HG02943 (cell line): ENCODE measurements around the gene AGPAT4.
"Not testable (repeated sequence)": the region's sequence is repeated elsewhere in the genome, so short reads cannot be mapped to it uniquely, and the experiment has no call there.

Source experiments
- ATAC-seq: cut with Tn5 transposase; IDR thresholded peaks from one replicate; pipeline ENCODE4 v1.9.1; 2021; ENCODE audit warnings: mild to moderate bottlenecking, low read depth, moderate library complexity; ENCODE audit not compliant: unreplicated experiment

AGPAT4 gene

DNA sequence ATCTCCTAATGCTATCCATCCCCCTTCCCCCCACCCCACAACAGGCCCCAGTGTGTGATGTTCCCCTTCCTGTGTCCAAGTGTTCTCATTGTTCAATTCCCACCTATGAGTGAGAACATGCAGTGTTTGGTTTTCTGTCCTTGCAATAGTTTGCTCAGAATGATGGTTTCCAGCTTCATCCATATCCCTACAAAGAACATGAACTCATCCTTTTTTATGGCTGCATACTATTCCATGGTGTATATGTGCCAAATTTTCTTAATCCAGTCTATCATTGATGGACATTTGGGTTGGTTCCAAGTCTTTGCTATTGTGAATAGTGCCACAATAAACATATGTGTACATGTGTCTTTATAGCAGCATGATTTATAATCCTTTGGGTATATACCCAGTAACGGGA lies 101.1 kb downstream of the AGPAT4 start:
- ATAC-seq, result not testable (repeated sequence)

DNA sequence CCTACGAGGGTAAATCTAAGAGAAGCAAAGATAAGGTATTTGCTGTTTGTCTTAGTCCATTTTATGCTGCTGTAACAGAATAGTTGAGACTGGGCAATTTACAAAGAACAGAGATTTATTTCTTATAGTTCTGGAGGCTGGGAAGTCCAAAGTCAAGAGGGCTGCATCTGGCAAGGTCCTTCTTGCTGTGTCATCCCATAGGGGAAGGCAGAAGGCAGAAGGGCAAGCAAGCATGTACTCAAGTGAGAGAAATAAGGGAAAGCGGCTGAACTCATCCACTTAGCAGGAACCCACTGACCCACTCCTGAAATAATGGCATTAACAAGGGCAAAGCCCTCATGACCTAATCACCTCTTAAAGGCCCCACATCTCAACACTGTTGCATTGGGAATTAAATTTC lies 102.7 kb downstream of the AGPAT4 start:
- no peak for ATAC-seq

DNA sequence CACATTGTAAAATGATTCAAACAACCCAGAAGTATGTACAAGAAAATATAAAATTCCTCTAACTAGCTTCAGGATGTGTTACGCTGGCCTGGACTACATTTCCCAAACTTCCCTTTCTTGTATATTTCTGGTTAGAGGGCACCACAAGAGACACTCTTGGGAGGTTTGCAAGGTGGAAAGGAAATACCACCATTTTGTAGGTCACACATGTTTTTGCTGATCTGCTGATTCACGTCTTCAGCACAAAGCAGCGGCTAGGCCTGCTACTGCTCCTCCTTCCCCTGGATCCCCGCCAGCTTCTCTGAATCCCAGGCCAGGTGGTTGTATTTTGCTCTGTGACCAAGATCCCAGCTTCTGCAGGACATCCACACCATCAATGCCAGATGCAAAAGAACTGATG lies 104.2 kb downstream of the AGPAT4 start:
- peak; percentile 3 for ATAC-seq

DNA sequence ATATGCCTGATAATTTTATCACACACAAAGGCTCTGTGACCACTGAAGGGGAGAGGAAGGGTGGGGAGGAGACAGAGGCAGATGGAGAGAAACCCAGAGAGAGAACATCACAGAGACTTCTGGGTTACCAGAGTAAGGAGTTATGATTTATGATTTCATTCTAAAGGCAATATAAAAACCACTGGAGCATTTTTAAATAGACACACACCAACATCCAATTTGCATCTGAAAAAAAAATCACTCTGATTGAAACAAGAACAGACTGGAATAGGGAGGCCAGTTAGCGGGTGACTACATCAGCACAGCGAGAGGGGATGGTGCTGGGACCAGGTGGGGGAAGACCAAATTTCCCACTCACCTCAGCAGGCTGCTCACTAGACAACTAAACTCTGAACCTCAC lies 104.8 kb downstream of the AGPAT4 start:
- no peak for ATAC-seq

DNA sequence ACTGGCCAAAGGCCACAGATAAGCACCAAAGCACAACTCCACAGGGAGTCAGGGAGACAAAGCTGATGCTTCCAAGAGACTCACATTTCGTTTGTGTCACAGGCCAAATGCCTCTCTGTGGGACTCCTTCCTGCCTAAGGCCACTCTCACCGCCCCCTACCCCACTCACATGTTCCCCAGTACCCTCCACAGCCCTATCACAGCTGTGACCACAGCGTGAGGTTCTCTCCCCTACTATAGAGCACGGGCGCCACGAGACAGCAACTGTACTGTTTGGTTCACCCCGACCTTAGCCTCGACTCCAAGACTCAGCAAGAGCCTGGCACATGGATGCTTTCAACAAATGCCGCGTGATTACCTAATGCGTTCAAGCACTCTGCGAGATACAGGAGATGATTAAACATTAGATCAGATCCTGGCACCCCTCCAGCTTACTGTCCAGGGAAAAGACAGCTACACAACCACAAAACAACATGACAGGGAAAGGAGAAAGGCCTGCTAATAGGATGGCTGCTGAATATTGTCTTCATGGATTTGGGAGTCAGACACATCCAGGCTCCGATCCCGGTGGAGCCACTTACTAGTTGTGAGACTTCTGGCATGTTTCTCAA lies 105.5 kb downstream of the AGPAT4 start:
- ATAC-seq, result no peak

DNA sequence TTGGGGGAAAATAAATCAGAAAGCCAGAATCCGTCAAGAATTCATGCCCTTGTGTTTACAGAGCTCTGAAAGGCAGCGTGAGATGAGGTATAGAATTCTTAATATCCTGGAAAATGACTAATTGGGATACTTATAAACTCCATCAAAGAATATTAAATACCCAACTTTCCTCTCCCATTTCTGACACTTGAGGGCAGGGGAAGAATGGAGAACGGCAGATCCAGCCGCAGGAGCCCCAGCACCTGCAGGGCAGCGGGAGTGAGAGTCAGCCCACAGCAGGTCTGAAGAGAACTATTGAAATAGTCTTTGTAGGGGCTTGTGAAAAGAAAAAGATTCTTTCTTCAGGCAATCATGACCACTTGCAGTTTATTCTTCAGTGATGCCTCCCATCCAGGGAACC lies 107.2 kb downstream of the AGPAT4 start:
- no peak for ATAC-seq

DNA sequence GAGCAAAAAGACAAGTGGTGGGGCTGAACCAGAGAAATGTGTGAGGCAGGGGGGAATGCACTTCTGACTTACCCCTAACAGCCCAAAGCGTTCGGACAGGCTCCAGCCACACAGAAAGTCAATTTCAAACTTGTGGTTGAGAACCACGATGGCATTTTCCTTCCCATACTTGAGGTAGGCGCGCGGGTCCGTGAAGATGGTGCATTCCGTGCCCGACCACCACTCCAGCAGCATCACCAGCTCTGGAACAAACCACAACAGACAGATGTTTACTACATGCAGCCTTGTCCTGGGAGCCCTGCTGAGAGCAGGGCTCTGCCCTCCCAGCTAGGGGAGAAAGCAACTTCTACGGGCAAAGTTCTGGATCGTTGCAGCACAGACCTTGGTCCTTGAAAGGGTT lies 107.7 kb downstream of the AGPAT4 start:
- no peak for ATAC-seq

DNA sequence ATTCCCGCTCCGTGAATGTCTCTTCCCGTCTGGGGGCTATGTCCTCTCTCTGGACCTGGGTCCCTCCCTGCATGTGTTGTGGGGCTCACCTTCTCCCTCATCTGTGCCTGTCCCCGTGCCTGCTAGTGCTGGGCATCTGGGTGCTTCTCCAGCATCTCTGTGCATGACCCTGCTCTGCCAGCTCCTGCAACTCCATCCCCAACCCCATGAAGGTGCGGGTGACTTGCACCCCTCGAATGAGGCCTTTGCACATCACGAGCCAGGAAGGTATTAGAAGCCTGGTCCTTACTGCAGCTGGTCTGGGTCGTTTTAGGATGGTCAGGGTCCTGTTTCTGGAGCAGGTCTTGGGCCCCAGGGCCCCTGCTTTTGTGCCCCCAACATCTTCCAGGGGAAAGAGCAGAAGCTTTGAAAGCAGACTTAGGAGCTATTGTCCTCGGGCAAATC lies 109.7 kb downstream of the AGPAT4 start:
- no peak for ATAC-seq

DNA sequence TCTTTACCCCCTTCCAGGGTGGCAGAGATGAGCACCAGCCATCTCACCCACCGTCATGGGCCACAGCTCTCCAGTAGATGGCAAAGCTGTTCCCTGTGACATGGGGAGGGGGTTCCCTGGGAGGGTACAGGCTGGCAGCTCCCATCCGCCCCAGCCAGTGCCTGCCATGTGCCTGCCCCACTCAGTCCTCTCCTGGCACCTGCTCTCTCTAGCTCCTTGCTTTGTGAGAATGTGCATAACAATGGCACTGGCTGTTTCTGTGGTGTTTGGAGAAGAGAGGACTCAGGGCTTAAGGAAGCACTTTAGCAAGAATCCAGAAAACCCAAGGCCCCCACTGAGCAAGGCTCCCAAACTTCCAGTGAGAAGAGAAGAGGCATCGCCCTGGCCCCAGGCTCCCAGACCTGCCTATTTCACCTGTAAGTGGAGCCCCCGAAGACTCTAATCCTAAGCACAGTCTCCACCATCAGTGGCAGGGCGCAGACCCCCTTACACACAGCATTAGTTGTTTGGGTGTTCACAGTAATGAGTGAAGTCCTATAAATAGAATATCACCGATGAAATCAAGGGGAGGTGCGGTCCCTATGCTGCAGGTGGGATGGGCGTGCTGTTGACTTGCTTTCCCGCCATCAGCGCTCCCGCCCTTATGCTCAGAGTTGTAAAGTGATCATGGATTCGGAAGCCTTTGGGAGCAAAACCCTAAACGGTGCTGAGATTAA lies 110.2 kb downstream of the AGPAT4 start:
- no peak for ATAC-seq

DNA sequence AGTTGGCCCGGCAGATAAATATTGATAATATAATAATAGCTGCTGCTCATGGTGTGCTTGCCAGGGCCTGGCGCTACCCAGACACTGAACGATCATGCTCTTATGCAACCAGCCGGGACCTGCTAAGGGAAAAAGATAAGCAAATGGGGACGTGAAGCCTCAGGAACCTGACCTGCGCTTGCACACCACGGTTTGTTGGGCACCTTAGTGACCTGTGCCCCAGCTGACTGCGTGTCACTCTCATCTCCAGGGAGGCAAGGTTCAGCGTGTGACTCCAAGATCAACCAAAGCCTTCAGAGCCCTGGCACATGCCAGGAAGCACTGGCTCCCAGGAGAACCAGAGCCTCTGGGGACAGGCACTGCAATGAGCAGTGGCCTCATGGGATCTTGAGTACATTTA lies 111.1 kb downstream of the AGPAT4 start:
- no peak for ATAC-seq

DNA sequence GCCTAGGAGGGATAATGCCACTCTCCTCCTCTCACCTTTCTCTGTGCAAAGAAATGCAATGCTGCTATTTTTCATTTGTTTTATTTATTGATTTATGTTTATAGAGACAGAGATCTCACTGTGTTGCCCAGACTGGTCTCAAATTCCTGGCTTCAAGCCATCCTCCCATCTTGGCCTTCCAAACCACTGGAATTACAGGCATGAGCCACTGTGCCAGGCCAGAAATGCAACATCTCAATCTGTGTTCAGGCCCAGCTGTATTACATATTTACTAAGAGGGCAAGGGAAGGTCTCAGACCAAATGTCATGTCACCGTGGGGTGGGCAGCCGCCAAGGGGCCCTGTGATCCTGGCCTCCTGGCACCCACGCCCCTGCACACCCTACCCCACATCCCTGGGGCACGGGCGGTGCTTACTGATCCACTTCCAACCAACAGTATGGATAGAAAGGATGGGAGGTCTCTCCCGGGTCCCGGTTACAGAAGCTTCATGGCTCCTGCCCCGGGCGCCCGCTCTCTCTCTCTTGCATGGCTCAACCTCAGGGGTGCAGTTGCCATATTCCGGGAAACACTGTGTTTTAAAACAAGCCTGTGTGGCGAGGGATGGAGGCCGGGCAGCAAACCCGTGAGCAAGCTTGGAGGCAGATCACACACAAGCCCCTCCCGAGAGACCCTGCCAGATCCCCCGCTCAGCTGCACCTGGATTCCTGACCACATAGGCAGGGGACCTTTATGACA lies 111.8 kb downstream of the AGPAT4 start:
- no peak for ATAC-seq

DNA sequence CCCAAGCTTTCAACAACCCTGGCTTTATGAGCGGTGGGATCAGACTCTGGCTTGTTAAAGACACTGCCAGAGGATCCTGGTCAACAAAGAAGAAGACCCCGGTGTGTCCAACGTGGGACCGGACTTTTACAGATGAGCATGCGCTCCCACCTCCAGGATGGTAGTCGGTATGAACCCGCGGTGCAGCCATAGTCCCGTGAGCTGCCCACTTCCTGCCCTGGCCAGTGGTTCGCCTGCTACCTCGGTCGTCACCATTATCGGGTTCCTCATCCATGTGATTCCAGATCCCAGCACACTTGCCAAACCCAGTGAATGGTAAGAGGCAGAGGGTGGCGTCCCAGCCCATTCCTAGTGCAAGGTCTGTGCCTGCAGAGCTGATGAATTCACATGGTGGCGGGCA lies 112.7 kb downstream of the AGPAT4 start:
- no peak for ATAC-seq

DNA sequence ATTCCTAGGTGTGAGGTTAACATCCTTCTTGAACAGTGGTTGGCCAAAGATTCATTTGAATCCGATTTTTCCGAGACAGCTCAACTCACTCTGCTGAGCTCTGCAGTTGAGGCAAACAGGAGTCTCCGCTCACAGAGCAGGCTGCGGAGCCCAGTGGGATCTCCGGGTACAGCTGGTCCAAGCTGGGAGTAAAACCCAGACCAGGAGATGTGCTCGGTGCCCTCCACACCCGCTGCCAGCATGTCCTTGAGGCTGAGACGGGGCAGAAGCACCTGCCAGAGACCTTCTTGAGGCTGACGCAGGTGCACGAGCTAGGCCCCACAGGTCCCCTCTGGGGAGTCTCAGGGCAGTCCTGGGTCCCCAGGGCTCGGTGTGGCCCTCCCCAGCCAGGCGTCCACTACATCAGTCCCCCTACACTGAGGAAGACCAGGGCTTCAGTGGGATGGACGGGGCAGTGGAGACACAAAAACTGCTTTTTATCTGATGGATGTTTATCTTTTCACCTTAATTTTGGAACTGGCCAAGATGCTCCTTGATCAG lies 119.0 kb downstream of the AGPAT4 start:
- ATAC-seq, result no peak

DNA sequence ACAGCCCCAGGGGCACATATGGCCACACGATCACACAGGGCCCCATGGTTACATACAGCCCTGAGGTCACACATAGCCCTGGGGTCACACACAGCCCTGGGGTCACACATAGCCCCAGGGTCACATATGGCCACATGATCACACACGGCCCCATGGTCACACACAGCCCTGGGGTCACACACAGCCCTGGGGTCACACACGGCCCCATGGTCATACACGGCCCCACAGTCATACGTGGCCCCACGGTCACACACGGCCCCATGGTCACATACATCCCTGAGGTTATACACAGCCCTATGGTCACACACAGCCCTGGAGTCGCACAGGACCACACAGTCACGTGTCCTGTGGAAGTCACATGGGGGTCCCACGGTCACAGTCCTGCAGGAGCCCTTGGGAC lies 120.1 kb downstream of the AGPAT4 start:
- no peak for ATAC-seq

DNA sequence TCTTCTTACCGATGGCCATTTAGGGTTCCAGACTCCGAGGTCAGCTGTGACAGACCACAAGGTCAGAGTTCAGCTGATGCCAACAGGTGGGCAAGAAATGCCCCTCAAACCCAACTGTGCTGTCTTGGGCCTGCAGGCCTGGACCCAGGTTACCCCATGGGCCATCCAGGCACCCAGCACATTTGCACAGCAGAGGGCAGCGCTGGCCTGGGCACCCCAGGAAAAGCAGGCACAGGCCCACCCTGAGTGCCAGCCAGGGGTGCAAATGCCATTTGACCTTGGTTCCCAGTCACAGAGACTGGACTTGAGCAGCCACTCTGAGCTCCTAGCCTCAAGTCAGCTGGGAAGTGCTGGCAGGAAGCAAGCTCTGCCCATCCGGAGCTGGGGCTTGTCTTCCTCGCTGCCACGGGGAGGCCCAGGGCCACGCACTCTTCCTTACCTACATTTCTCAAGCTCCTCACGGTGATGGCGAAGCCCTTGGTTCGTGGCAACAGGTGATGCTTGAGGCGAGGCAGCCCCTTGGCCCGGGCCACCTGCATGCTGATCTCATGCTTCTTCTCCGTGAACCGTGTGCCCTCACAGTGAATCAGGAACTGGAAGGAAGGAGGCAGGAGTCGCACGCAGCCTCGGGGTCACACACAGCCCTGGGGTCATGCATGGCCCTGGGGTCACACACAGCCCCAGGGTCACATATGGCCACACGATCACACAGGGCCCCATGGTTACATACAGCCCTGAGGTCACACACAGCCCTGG lies 120.8 kb downstream of the AGPAT4 start:
- no peak for ATAC-seq

DNA sequence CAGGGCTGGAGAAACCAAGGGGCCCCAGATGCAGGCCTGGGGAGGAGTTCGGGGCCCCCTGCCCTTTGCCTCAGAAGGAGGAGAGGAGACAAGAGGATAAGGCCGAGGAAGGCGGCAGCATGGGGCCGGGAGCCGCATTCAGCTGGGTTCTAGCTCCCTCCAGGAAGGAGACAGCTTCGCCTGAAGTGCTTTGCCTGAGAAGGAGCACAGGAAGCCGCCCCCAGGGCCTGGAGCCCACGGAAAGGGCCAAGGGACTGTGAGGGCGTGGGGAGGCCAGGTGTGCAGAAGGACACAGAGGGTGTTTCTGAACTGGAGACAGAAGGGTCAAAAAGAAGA lies 121.4 kb downstream of the AGPAT4 start:
- ATAC-seq, result no peak

DNA sequence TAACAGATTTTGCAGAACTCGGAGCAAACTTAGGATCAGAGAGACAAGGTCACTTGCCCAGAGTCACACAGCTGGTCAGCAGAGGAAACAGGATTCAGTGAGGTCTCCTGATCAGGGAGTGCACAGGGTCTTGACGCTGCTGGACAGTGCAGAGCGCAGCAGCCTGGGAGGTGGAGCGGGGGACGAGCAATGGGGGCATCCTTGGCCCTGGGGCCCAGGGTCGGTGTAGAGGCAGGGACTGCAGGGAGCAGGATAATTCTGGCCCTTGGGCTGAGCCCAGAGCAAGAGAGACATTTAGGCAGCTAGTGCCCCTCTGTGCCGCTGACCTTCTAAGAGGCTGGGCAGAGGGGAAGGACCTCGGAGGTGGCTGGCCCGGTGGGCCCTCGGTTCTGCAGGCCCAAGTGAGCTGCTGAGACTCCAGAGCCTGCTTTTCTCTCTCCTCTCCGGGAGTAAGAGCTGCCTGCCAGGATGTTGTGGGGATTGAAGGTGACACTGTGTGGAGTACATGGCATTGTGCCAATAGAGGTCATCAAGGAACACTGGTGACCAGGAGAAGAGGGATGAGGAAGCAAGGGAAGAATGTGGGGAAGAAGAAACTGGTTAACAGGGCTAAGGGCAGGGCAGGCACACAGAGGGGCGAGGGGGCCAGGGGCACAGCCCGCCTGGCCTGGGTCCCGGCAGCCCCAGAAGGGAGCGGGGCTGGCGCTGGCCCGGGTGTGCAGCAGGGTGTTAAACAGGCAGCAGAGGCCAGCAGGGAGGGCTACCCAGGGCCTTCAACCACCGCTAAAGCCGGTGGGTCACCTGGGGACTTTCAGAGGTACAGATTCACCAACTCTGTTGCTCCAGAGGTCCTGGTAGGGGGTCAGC lies 122.0 kb downstream of the AGPAT4 start:
- ATAC-seq, result no peak

DNA sequence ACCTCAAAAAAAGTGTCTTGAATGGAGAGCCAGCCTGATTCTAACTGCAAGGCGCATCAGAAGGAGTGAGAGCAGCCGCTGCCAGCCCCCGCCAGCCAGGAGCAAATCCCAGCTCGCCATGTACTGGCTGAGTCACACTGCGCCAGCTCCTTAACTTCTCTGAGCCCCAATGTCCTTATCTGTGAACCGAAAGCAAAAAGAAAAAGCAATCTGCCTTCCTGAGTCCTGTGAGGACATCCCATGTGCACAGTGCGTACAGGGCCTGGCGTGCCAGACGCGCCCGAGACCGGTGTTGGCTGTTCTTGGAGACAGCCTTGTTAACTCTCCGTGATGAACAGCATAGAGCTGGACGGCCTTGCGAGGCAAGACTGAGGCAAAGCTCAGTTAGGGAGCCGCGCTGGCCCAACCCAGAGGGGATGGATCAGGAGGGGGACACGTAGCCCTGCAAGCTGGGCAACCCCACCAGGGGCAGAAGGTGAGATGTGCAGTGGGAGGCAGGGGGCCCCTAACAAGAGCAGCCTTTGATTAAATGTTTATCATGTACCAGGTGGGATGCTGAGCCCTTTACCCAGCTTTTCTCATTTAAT lies 122.7 kb downstream of the AGPAT4 start:
- ATAC-seq, result no peak

DNA sequence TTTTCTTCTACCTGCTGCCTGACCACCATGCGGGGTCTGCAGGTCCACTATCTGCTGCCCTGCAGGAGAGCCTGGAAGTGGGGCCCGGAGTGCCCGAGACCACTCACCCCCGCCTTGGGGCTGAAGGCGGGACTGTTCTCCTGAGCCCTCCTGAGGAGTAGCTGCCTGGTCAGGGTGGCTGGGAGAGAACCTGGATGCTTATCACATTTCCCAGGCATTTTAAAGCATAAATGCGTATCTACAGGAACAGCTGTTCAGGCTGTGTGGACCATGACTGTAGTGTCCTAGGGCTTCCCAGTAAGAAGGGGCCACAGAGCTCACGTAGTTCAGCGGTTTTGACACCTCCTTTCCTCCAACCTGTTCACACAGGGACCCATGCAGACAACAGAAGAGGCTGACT lies 123.3 kb downstream of the AGPAT4 start:
- no peak for ATAC-seq

DNA sequence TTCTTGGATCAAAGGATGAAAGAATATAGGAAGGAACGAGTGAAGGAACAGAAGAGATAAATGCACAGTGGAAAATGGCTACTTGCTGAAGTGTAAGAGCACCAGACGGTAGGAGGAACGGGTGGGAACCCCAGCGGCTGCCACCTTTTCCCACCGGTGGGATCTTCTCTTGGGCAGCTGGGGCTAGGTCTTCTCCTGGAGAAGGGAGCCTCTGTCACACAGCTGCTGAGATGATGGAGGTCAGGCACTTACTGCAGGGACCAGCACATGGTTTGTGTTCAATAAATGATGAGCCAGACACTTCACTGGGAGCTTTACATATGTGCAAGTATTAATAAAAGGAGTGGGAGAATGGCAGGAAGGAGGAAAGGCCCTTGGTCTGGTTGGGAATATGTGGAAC lies 123.7 kb downstream of the AGPAT4 start:
- no peak for ATAC-seq
